HG03378 (cell line): ENCODE results near the gene NPHS1.

ENCODE experiments used
- ATAC-seq: cut with Tn5 transposase; IDR thresholded peaks from one replicate; pipeline ENCODE4 v1.9.1; 2021; ENCODE audit warnings: mild to moderate bottlenecking, moderate library complexity; ENCODE audit not compliant: unreplicated experiment

Gene NPHS1

DNA sequence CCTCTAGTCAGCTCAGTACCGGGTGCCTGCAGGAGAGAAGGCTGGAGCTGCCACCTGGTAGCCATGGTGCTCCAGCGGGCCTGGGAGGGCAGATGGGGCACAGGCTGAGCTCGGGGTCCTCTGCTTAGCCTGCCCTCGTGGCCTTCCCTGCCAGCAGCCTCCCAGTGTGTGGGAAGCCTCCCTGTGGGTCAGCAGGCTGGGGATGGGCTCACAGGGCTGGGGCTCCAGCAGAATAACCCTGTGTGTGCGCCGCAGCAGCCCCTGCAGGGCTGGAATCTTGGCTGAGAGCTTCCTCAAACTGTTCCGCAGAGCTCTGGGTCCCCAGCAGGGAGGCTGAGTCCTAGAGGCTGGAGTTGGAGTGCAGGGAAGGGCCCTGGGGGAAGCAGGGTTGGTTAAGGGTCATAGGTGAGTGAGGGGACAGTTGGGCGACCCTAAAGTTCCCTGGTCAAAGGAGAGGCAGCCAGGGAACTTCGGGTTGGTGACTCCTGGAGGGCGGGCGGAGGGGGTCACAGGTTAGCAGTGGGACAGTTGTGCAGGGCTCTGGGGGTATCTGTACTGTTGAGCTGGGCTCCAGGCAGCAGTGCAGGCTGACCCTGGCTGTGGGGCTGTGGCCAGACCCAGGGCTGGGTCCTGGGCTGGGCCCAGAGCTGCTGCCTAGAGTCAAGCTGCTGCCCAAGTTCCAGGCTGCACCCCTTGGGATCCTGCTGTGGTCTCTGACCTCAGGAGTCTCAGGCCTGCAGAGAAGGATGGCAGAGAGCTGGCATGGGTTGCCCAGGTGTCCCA, 62.9 kb downstream of the NPHS1 start:
- ATAC-seq, result no peak

DNA sequence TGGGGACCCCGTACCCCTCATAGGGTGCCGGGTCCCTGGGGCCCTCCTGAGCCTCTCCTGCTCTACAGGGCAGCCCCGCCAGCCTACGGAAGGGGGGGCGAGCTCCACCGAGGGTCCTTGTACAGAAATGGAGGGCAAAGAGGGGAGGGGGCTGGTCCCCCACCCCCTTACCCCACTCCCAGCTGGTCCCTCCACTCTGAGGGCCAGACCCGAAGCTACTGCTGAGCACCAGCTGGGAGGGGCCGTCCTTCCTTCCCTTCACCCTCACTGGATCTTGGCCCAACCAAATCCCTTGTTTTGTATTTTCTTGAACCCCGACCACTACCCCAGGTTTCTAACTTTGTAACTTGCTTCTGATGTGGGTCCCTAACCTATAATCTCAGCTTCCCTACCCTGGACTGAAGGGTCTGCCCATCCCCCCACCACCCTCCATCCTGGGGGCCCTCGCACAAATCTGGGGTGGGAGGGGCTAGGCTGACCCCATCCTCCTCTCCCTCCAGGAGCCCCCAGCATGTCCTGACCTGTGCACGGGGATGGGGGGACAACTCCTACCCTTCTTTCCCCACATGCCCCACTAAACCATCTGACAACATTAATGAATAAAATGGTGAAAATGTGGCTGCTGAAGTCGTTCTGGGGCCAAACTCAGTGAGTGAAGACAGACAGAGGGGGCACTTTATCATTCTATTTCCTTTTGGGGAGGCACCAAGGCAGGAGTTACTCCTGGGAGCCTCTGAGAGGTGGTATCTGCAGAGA, 63.9 kb downstream of the NPHS1 start:
- ATAC-seq, result no peak

DNA sequence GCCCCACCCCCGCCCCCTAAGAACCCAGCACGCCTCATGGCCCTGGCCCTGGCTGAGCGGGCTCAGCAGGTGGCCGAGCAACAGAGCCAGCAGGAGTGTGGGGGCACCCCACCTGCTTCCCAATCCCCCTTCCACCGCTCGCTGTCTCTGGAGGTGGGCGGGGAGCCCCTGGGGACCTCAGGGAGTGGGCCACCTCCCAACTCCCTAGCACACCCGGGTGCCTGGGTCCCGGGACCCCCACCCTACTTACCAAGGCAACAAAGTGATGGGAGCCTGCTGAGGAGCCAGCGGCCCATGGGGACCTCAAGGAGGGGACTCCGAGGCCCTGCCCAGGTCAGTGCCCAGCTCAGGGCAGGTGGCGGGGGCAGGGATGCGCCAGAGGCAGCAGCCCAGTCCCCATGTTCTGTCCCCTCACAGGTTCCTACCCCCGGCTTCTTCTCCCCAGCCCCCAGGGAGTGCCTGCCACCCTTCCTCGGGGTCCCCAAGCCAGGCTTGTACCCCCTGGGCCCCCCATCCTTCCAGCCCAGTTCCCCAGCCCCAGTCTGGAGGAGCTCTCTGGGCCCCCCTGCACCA, 65.0 kb downstream of the NPHS1 start:
- ATAC-seq, result no peak

DNA sequence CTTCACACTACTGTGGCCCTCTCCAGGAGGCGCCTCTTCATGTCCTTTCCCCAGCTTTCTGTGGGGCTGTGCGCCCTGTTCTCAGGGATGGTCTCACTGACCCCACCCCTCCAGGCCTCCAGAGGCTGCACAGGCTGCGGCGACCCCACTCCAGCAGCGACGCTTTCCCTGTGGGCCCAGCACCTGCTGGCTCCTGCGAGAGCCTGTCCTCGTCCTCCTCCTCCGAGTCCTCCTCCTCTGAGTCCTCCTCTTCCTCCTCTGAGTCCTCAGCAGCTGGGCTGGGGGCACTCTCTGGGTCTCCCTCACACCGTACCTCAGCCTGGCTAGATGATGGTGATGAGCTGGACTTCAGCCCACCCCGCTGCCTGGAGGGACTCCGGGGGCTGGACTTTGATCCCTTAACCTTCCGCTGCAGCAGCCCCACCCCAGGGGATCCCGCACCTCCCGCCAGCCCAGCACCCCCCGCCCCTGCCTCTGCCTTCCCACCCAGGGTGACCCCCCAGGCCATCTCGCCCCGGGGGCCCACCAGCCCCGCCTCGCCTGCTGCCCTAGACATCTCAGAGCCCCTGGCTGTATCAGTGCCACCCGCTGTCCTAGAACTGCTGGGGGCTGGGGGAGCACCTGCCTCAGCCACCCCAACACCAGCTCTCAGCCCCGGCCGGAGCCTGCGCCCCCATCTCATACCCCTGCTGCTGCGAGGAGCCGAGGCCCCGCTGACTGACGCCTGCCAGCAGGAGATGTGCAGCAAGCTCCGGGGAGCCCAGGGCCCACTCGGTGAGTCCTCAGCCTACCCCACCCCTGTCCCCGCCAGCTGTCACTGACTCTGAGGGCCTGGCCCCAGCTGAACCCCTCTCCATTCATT, 65.8 kb downstream of the NPHS1 start:
- no peak for ATAC-seq

DNA sequence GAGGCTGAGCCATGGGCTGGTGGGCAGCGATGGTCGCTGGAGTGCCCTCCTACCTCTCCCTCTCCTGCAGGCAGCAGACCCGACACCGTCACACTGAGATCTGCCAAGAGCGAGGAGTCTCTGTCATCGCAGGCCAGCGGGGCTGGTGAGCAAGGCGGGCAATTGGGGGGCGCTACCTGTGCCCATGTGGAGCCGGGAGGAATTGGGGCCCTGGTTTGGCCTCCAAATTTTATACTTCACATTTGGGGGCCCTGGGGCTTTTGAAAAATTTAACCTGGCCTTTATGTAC, 67.0 kb downstream of the NPHS1 start:
- ATAC-seq, result no peak

DNA sequence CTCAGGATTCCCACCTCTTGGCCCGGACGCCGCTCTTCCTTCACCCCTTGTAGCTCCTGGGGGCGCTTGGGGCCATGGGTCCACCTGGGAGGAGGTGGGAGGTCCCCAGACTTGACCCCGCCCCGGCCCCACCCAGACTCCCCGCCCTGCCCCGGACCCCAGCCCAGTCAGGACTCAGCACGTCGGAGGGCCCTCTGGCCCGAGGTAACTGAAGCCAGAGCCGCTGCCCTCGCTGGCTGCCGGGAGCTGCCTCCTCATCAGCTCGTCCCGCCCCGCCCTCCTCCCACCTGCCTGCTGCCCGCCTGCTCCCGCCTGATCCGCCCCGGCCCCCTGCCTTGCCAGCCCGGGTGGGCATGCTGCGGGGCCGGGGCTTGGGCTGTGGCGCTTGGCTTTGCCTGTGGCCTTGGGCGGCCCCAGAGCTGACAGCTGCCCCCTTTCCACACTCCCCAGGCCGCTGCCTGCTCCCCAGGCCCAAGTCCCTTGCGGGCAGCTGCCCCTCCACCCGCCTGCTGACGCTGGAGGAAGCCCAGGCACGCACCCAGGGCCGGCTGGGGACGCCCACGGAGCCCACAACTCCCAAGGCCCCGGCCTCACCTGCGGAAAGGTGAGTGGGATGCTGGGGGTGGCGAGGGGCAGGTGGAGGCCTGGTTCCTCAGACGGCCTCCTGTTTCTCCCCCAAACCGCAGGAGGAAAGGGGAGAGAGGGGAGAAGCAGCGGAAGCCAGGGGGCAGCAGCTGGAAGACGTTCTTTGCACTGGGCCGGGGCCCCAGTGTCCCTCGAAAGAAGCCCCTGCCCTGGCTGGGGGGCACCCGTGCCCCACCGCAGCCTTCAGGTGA, 67.6 kb downstream of the NPHS1 start:
- ATAC-seq, result no peak

DNA sequence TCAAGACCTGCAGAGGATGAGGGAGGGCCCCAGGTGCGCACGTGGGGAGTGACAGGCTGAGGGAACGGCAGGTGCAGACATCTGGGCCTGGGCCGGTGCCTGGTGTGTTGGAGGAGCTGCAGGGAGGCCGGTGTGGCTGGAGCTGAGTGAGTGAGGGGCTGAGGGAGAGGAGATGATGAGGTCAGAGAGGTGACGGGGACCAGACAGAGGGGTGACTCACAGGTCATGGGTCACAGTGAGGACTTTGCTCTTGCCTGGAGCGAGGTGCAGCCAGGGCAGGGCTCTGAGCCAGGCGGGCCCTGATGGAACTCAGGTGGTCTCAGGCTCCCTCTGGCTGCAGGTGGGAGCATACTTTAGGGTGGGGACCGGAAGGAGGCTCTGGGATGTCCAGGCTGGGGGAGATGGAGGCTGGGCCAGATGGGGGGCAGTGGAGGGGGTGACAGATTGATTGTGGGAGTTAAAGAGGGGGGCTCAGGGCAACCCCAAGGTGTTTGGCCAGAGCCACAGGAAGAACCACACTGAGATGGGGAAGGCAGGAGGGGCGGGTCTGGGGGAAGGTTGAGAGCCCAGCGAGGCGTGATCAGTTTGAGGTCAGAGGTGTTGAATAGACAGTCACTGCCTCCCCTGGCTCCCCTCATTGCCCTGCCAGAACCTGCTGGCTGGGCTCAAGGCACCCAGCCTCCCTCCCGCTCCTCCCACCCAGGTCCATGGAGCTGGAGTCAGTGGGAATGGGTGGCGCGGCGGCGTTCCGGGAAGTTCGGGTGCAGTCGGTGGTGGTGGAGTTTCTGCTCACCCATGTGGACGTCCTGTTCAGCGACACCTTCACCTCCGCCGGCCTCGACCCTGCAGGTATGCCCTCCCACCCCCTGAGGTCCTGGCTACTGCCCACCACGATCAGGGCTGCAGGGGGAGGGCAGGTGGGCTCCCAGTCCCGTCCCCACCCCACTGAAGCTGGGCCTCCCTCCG, 68.6 kb downstream of the NPHS1 start:
- ATAC-seq, result no peak

DNA sequence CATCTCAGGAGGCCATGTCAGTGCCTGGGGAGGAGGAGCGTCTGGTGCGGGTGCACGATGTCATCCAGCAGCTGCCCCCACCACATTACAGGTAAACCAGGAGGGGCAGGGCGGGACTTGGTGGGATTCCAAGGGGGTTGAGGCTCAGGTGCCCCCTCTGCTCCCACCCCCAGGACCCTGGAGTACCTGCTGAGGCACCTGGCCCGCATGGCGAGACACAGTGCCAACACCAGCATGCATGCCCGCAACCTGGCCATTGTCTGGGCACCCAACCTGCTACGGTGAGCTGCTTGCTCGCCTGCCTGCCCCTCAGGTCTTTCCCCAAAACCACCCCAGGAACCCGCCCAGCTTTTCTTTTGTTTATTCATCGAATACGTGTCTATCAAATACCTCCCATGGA, 69.7 kb downstream of the NPHS1 start:
- ATAC-seq, result no peak

DNA sequence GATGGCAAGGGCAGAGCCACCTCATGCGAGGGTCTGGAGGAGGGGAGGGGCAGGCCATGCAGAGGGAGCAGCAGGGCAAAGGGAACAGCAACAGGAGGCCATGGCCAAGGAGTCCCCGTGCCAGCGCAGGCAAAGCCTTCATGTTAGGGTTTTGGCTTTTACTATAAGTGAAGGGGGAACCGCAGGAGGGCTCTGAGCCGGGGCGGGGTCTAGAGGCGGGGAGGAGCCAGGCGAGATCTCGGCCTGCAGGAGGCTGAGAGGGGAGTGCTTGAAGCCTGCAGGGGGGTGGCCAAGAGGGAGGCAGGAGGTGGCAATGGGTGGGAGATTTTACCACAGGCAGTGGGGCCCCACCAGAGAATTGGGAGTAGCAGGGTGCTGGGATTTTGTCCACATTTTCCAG, 70.7 kb downstream of the NPHS1 start:
- no peak for ATAC-seq

DNA sequence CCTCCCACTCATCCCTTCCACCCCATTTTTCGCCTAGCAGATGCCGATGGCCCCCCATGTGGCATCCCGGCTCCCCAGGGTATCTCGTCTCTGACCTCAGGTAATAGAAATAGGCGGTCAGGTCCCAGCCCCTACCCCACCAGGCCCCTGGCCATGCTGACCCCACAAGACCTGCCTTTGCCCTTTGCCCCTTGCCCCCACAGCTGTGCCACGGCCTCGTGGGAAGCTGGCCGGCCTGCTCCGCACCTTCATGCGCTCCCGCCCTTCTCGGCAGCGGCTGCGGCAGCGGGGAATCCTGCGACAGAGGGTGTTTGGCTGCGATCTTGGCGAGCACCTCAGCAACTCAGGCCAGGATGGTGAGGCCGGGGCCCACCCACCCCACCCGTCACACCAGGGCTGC, 71.6 kb downstream of the NPHS1 start:
- ATAC-seq, result no peak

DNA sequence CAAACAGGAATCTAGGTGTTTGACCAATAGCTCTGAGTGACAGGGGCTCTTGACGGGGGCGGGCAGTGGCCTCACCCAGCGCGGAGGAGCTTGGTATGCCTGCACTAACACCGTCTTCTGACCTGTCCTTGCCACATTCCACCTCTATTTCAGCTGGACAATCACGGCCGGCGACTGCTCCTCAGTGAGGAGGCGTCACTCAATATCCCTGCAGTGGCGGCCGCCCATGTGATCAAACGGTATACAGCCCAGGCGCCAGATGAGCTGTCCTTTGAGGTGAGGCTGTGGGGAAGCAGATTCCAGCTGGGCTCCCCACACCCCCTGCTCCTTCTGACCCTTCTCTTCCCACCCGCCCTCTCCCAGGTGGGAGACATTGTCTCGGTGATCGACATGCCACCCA, 72.2 kb downstream of the NPHS1 start:
- ATAC-seq, result no peak

DNA sequence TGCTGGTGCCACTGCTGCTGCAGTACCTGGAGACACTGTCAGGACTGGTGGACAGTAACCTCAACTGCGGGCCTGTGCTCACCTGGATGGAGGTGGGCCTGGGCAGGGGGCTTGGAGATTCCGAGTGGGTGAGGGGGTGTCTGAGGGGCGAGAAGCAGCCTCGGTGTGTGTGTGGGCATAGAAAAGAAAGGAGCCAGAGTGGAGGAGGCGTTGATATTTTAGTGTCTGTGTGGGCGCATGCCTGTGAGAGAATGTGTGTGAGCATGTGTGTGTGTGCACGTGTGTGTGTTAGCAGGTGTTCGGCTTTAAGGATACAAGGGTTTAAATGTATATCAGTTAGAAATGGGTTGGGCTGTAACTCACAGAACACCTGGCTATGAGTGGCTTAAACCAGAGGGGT, 73.3 kb downstream of the NPHS1 start:
- no peak for ATAC-seq

DNA sequence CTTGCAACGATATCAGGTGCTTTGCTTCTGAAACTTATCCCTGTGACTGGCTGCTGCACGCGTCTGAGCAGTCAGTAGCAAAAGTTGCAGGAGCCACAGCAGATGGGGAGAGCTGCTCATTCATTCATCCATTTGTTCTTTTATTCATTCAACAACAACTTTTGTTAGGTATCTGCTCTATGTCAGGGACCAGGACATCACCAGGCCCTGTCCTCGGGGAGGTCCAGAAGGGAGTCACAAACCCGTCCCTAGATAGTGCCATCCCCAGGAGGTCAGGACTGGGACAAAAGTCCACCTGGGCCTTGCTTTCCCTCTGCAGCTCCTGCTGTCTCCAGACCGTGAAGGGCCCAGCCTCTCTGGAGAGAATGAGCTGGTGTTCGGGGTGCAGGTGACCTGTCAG, 74.3 kb downstream of the NPHS1 start:
- ATAC-seq, result no peak

DNA sequence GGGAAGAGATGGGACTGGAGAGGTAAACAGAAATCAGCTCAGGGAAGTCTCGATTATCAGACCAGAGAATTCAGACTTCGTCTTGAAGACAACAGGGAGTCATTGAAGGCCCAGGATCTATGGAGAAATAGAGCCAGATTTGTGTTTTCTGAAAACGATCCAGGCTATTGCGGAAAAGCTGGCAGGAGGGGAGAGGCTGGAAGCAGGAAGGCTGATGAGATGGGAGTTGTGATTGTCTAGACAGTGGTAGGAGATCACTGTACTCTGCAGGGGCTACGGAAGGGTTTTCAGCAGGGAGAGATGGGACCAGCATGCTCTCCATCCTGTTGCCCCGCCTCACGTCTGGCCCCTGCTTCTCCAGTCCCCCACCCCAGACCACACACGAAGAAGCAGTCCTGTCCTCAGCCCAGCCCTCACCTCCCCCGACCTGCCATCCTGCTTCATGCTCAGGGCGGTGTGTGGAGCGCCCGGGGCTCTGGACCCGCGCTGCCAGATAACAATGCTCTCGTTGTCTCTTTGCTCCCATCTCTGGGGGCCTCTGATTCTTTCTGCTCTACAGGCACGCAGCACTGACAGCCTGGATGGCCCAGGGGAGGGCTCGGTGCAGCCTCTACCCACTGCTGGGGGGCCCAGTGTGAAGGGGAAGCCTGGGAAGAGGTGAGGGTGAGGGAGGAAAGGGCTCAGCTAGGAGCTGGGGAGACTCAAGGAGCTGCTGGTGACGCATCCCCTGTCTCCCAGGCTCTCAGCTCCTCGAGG, 75.0 kb downstream of the NPHS1 start:
- ATAC-seq, result no peak

DNA sequence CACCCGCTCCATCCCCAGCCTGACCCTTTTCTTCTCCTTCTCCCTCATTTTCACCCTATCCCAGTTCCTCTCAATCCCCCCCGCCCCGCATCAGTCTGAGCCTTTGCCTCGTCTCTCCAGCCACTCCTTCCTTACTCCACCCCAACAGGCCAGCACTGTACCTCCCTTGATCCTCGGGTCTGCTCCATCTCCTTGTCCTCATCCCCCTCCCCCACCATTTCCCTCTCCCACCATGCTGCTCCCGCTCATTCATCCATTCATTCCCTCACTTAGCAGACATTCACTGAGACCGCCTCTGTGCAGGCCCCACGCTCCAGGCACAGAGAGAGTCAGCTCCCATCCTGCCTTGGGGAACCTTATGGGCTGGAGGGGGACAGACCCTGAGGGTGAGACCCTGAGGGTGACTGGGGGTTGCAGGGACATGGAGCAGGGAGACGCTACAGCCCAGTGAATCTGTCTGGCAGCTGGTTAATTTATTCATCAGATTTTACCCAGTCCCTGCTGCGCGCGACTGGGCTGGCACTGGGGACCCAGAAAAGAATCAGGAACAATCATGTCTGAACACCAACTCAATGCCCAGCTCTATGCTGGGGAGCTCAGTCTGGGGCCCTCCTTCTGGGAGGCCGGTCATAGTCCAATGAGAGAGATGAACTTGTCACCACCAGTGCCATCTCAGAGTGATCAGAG, 76.1 kb downstream of the NPHS1 start:
- no peak for ATAC-seq
